Measurements from ENCODE around the gene FTO. TPM values are rescaled to one million over a fixed set of nuclear protein-coding genes. Genes with fewer than 3 reads are reported as not detected.

FTO gene
- polyA plus RNA-seq, 2 of the 4 experiments (the other 2 are of a cell fraction): 48.7 to 101 TPM

GRCh38 chr16:54097774-54098173 is 393.8 kb downstream of the FTO start (continued):
- TF ChIP-seq FOSB (CRISPR knock-in tag; IDR thresholded peaks at IDR 0.05): no peak
- no peak for TF ChIP-seq RAD21 (conservative IDR thresholded peaks at IDR 0.05 in 1 of 2, IDR thresholded peaks at IDR 0.05 in 1 of 2)

- POLR2A ChIA-PET: no interaction called here
- no peak for FAIRE-seq
These were observed 394.3 kb downstream of the FTO start for GRCh38 chr16:54098247-54098646.

GRCh38 chr16:54099627-54100026 is 395.7 kb downstream of the FTO start:
- no peak for ATAC-seq
- Histone ChIP-seq H3K4me2 (no peak overlapping the region), H3K27ac (no peak overlapping the region), H3K4me3 (no peak overlapping the region), H3K4me1 (no peaks in the 10 kb centered on the region), H3K9me3 (no peaks in the 10 kb centered on the region)
- ChIA-PET CTCF (interaction anchor here (1.1 kb wide), 1 partner anchor 19 kb away, joined by 3 read pairs; no protein-coding TSS in a partner anchor), POLR2A (no interaction called here)
- no peak for DNase-seq (ENCODE audit: low read depth in 1 of 2, low spot score in 1 of 2)
- no peak for FAIRE-seq
- WGBS (ENCODE audit: missing lambda C conversion rate): 87% methylated on average over 5 of the region's 5 CpGs
- TF ChIP-seq NR3C1 (IDR thresholded peaks at IDR 0.05) (no peak), RAD21 (conservative IDR thresholded peaks at IDR 0.05 in 1 of 2, IDR thresholded peaks at IDR 0.05 in 1 of 2) (no peak), HEYL (CRISPR knock-in tag; IDR thresholded peaks at IDR 0.05) (no peak), SMC3 (IDR thresholded peaks at IDR 0.05) (no peak), MAX (IDR thresholded peaks at IDR 0.05) (no peak), KDM1A (IDR thresholded peaks at IDR 0.05; ENCODE audit: low read depth) (no peak), POLR2A (IDR thresholded peaks at IDR 0.05; ENCODE audit: low read length) (no peak)

More at GRCh38 chr16:54098247-54098646, 394.3 kb downstream of the FTO start:
- no peak for DNase-seq (ENCODE audit: low read depth in 1 of 2, low spot score in 1 of 2)
- Histone ChIP-seq H3K27ac (no peak overlapping the region), H3K4me1 (no peaks in the 10 kb centered on the region), H3K4me2 (no peak overlapping the region), H3K9me3 (no peaks in the 10 kb centered on the region), H3K4me3 (no peak overlapping the region)
- 81% methylated on average over 2 of the region's 2 CpGs for WGBS (ENCODE audit: missing lambda C conversion rate)
- no peak for ATAC-seq
- CTCF ChIA-PET: no interaction called here
- TF ChIP-seq ZC3H11A (IDR thresholded peaks at IDR 0.05): no peak
- no peak for TF ChIP-seq E2F6 (IDR thresholded peaks at IDR 0.05; ENCODE audit: borderline replicate concordance, low read depth)
- TF ChIP-seq JUNB (IDR thresholded peaks at IDR 0.05): no peak
- no peak for TF ChIP-seq TFCP2L1 (CRISPR knock-in tag; IDR thresholded peaks at IDR 0.05)

- WGBS (ENCODE audit: missing lambda C conversion rate): 80% methylated on average over 10 of the region's 10 CpGs
- POLR2A ChIA-PET: no interaction called here
- ATAC-seq: no peak
- no peak overlapping the region for H3K27ac ChIP-seq
- no peak for DNase-seq (ENCODE audit: low read depth in 1 of 2, low spot score in 1 of 2)
- TF ChIP-seq PBX3 (IDR thresholded peaks at IDR 0.05): no peak
- TF ChIP-seq PHF8 (IDR thresholded peaks at IDR 0.05; ENCODE audit: borderline replicate concordance, low read depth): no peak
- TF ChIP-seq ZC3H11A (IDR thresholded peaks at IDR 0.05): no peak
- no peak for TF ChIP-seq HEYL (CRISPR knock-in tag; IDR thresholded peaks at IDR 0.05)
- TF ChIP-seq JUN (IDR thresholded peaks at IDR 0.05): no peak
- TF ChIP-seq CHD2 (IDR thresholded peaks at IDR 0.05; ENCODE audit: low read length, partially characterized antibody): no peak
- no peak for TF ChIP-seq TFCP2L1 (CRISPR knock-in tag; IDR thresholded peaks at IDR 0.05)
- TF ChIP-seq CEBPB (IDR thresholded peaks at IDR 0.05): no peak
- no peak for TF ChIP-seq SMC3 (IDR thresholded peaks at IDR 0.05)
- TF ChIP-seq POLR2AphosphoS2 (conservative IDR thresholded peaks at IDR 0.05; ENCODE audit: low read length): no peak
- TF ChIP-seq MAFK (IDR thresholded peaks at IDR 0.05; ENCODE audit: partially characterized antibody): no peak
- TF ChIP-seq ELK1 (IDR thresholded peaks at IDR 0.05; ENCODE audit: low read depth, low read length): no peak
- TF ChIP-seq ZNF302 (CRISPR knock-in tag; IDR thresholded peaks at IDR 0.05): no peak
- TF ChIP-seq RAD21 (conservative IDR thresholded peaks at IDR 0.05 in 1 of 2, IDR thresholded peaks at IDR 0.05 in 1 of 2): no peak
- no peak for TF ChIP-seq RFX5 (IDR thresholded peaks at IDR 0.05)
- TF ChIP-seq FOSL2 (IDR thresholded peaks at IDR 0.05): no peak
- no peak for TF ChIP-seq FOSL2 (CRISPR knock-in tag; IDR thresholded peaks at IDR 0.05)
- TF ChIP-seq CBX2 (IDR thresholded peaks at IDR 0.05; ENCODE audit: borderline replicate concordance, low read depth): no peak
- H3K4me2 ChIP-seq: no peak overlapping the region
- no peaks in the 10 kb centered on the region for H3K9me3 ChIP-seq
- H3K4me3 ChIP-seq: no peak overlapping the region
- H3K4me1 ChIP-seq: 0 out of 3 replicates have a peak, but pooled peaks cover 3% of the 10 kb centered on the region
- FAIRE-seq: no peak
- CTCF ChIA-PET: interaction anchor here (1.1 to 1.6 kb wide), 2 partner anchors 37 to 39 kb away, joined by 3 read pairs; no protein-coding TSS in a partner anchor
These were observed 399.2 kb downstream of the FTO start for GRCh38 chr16:54102888-54103866.

All from A549 (cell line).